Vagina (tissue), 2 donors: Measurements from ENCODE around the gene GAST. TPM values are rescaled to one million over a fixed set of nuclear protein-coding genes. Genes with fewer than 3 reads are reported as not detected.

ENCODE experiments used
- DNase-seq, 2 donors: peaks; one replicate each; pipeline ENCODE4 v3.0.0-alpha.2; 2017; ENCODE audit errors: extremely low spot score in 2 of 2
- H3K27ac ChIP-seq: fragments of 200-600 bp; sonication (generic); one replicate; pipeline ENCODE4 v1.5.1; 2019
- H3K27me3 ChIP-seq: fragments of 200-600 bp; sonication (generic); one replicate; pipeline ENCODE4 v1.5.1; 2019
- H3K36me3 ChIP-seq, 2 donors: fragments of 200-600 bp; sonication (generic); one replicate each; pipeline ENCODE4 v1.5.1; 2017 to 2019
- H3K4me1 ChIP-seq: fragments of 200-600 bp; sonication (generic); one replicate; pipeline ENCODE4 v1.5.1; 2019
- H3K4me3 ChIP-seq, 2 donors: fragments of 200-600 bp; sonication (generic); 1 replicate in 1 of 2; 2 replicates in 1 of 2; pipeline ENCODE4 v1.5.1; 2016 to 2019
- H3K9me3 ChIP-seq: fragments of 200-600 bp; sonication (generic); one replicate; pipeline ENCODE4 v1.5.1; 2019
- CTCF ChIP-seq, 3 experiments: fragments of 450-650 bp in 2 of 3; fragments of 200-600 bp in 1 of 3; sonication (generic) in 1 of 3; IDR thresholded peaks; one replicate each; pipeline ENCODE4 v1.5.1; 2017 to 2019; ENCODE audit warnings: antibody characterized with exemption in 3 of 3, mild to moderate bottlenecking in 2 of 3, moderate library complexity in 2 of 3
- POLR2A ChIP-seq, 2 donors: fragments of 450-650 bp; IDR thresholded peaks; one replicate each; pipeline ENCODE4 v1.6.1; 2017; ENCODE audit warnings: antibody characterized with exemption in 2 of 2, mild to moderate bottlenecking in 2 of 2, moderate library complexity in 2 of 2
- POLR2AphosphoS5 ChIP-seq, 2 donors: sonication (generic); formaldehyde crosslinking; IDR thresholded peaks; one replicate each; pipeline ENCODE4 v1.9.0; 2017; ENCODE audit warnings: antibody characterized with exemption in 2 of 2, mild to moderate bottlenecking in 2 of 2, low read depth in 1 of 2; ENCODE audit not compliant: insufficient read depth in 1 of 2
- intact Hi-C: fragments of 100-400 bp; cut with DNase I; formaldehyde crosslinking; loops from one replicate; pipeline ENCODE4 v1.15.1; 2023
- total RNA-seq: library from RNA; depleted of rRNA; stranded (reverse); fragments of >200 nt; gene quantifications from one replicate; pipeline ENCODE4 v1.2.3, GENCODE V29; 2016

Gene GAST
- total RNA-seq, 1 donor from 2014 or later, result not detected

- intact Hi-C loops, result no loop called here
- no peak overlapping the region for H3K4me3 ChIP-seq
- no peak overlapping the region for H3K27ac ChIP-seq
- TF ChIP-seq POLR2A (IDR thresholded peaks at IDR 0.05), result no peak
- no peaks in the 10 kb centered on the region for H3K27me3 ChIP-seq
- no peaks in the 10 kb centered on the region for H3K9me3 ChIP-seq
- H3K36me3 ChIP-seq, result no peaks in the 10 kb centered on the region
- peaks cover 6% of the 10 kb centered on the region for H3K4me1 ChIP-seq
- no peak for DNase-seq
Observed at GRCh38 chr17:41741709-41742108, 29.6 kb downstream of the GAST start.

GRCh38 chr17:41748275-41748674 lies 36.1 kb downstream of the GAST start:
- H3K27ac ChIP-seq, result no peak overlapping the region
- no peaks in the 10 kb centered on the region for H3K27me3 ChIP-seq
- intact Hi-C loops, result no loop called here
- DNase-seq, result no peak
- H3K36me3 ChIP-seq, result peaks cover 0 to 5% of the 10 kb centered on the region in 2 donors
- no peak overlapping the region for H3K4me3 ChIP-seq
- TF ChIP-seq CTCF (IDR thresholded peaks at IDR 0.05) (no peak), POLR2AphosphoS5 (IDR thresholded peaks at IDR 0.05; ENCODE audit: insufficient read depth in 1 of 2, low read depth in 1 of 2) (no peak), POLR2A (IDR thresholded peaks at IDR 0.05) (no peak)
- H3K4me1 ChIP-seq, result no peaks in the 10 kb centered on the region
- H3K9me3 ChIP-seq, result no peaks in the 10 kb centered on the region

- DNase-seq, result no peak
- no peaks in the 10 kb centered on the region for H3K27me3 ChIP-seq
- no peaks in the 10 kb centered on the region for H3K4me1 ChIP-seq
- intact Hi-C loops, result no loop called here
- peaks cover 0 to 23% of the 10 kb centered on the region in 2 donors for H3K36me3 ChIP-seq
- no peak overlapping the region for H3K4me3 ChIP-seq
- no peaks in the 10 kb centered on the region for H3K9me3 ChIP-seq
- H3K27ac ChIP-seq, result no peak overlapping the region
- TF ChIP-seq CTCF (IDR thresholded peaks at IDR 0.05) (no peak), POLR2A (IDR thresholded peaks at IDR 0.05) (no peak), POLR2AphosphoS5 (IDR thresholded peaks at IDR 0.05; ENCODE audit: insufficient read depth in 1 of 2, low read depth in 1 of 2) (no peak)
Observed at GRCh38 chr17:41750862-41751261, 38.7 kb downstream of the GAST start.

DNA sequence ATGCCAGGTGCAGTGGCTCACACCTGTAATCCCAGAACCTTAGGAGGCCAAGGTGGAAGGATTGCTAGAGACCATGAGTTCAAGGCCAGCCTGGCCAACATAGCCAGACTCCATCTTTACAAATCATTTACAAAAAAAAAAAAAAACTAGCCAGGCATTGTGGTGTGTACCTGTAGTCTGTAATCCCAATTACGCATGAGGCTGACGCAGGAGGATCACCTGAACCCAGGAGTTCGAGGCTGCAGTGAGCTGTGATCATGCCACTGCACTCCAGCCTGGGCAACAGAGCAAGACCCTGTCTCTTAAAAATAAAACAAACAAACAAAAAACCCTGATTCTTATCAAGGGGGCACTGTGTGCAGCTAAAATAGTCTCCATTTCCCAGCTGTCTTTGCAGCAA lies 39.2 kb downstream of the GAST start:
- Histone ChIP-seq H3K4me3 (no peak overlapping the region), H3K4me1 (no peaks in the 10 kb centered on the region), H3K27me3 (no peaks in the 10 kb centered on the region), H3K27ac (no peak overlapping the region), H3K9me3 (no peaks in the 10 kb centered on the region), H3K36me3 (peaks cover 0 to 26% of the 10 kb centered on the region in 2 donors)
- TF ChIP-seq POLR2A (IDR thresholded peaks at IDR 0.05), result no peak
- no peak for TF ChIP-seq CTCF (IDR thresholded peaks at IDR 0.05)
- no peak for TF ChIP-seq POLR2AphosphoS5 (IDR thresholded peaks at IDR 0.05; ENCODE audit: insufficient read depth in 1 of 2, low read depth in 1 of 2)
- intact Hi-C loops, result no loop called here
- no peak for DNase-seq

DNA sequence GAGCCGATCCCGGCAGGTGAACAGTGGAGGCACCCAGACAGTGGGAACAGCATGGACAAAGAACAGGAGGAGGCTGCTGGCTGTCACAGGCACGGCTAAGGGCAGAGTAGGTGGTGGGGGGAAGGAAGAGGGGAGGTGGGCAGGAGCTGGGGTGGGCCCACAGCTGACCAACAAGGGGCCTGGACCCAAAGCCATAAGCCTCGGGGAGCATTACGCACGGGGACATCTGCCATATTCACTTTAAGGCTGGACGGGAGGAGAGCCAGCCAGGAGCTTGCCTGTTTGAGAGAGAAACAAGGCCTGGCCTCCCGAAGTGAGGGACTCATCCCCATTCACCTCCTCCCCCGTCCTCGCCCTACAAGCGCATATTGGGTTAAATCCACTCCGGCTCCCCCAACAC lies 41.9 kb downstream of the GAST start:
- intact Hi-C loops, result no loop called here
- Histone ChIP-seq H3K36me3 (peaks cover 0 to 47% of the 10 kb centered on the region in 2 donors), H3K9me3 (no peaks in the 10 kb centered on the region), H3K4me1 (no peaks in the 10 kb centered on the region), H3K4me3 (no peak overlapping the region), H3K27me3 (no peaks in the 10 kb centered on the region), H3K27ac (no peak overlapping the region)
- TF ChIP-seq POLR2AphosphoS5 (IDR thresholded peaks at IDR 0.05; ENCODE audit: insufficient read depth in 1 of 2, low read depth in 1 of 2), result no peak
- no peak for TF ChIP-seq POLR2A (IDR thresholded peaks at IDR 0.05)
- no peak for TF ChIP-seq CTCF (IDR thresholded peaks at IDR 0.05)
- DNase-seq, result no peak

DNA sequence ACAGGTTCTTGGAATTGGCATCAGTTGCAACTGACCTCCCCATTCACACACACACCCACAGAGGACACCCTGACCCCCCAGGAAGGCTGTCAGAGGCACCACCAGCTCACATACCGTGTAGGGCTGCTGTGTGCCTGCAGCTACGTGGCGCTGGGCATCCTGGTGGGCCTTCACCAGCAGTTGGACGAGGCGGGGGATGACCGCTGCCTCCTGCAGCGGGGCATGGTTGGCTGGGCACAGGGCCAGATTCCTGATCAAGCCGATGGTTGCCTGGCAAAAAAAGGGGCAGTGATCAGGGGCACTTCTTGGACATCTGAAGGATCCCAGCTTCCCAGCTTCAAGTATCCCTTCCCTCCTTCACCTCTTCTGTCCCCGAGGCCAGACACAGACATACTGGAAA lies 46.5 kb downstream of the GAST start:
- Histone ChIP-seq H3K4me1 (no peaks in the 10 kb centered on the region), H3K27me3 (no peaks in the 10 kb centered on the region), H3K9me3 (no peaks in the 10 kb centered on the region), H3K4me3 (no peak overlapping the region), H3K27ac (no peak overlapping the region), H3K36me3 (peaks cover 0 to 85% of the 10 kb centered on the region in 2 donors)
- TF ChIP-seq CTCF (IDR thresholded peaks at IDR 0.05) (no peak), POLR2A (IDR thresholded peaks at IDR 0.05) (no peak), POLR2AphosphoS5 (IDR thresholded peaks at IDR 0.05; ENCODE audit: insufficient read depth in 1 of 2, low read depth in 1 of 2) (no peak)
- intact Hi-C loops, result no loop called here
- no peak for DNase-seq
